Activated gamma-delta T cell (primary cell): ENCODE data around the gene HYPK.

Experiments
- DNase-seq: peaks from one replicate; lab custom pipeline; 2025; lab: John Stamatoyannopoulos, UW

Gene HYPK

GRCh38 chr15:43851251-43851650 is 50.9 kb downstream of the HYPK start:
- no peak for DNase-seq

GRCh38 chr15:43852607-43853006 is 52.2 kb downstream of the HYPK start:
- DNase-seq: no peak
